GM21390 (cell line): ENCODE measurements around the gene TRAF1.

Experiments
- ATAC-seq: cut with Tn5 transposase; IDR thresholded peaks from one replicate; pipeline ENCODE4 v1.9.1; 2021; ENCODE audit not compliant: unreplicated experiment

Gene TRAF1

DNA sequence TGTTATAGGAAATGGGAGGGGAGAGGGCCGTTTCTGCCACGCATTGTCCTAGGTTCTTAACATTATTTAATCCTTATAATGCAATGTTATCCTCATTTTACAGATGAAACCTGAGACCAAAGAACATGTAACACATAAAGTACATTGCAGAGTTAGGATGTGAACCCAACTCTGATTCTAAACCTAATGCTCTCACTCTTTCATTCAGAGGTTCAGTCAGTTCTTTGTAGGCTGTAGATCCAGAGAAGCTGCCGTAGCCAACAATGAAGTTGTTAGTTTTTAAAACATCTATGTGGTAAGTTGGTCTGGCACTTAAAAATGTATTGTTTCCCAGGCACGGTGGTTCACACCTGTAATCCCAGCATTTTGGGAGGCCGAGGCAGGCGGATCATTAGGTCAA lies 73.4 kb downstream of the TRAF1 start:
- ATAC-seq, result no peak
